ENCODE data around the gene CDCA3. TPM values are rescaled to one million over a fixed set of nuclear protein-coding genes. Genes with fewer than 3 reads are reported as not detected.
A peak's percentile ranks its signal among the peaks of the same experiment; 100 is the strongest.

The CDCA3 gene
- total RNA-seq, 1 experiment from 2014 or later, result 120 TPM

DNA sequence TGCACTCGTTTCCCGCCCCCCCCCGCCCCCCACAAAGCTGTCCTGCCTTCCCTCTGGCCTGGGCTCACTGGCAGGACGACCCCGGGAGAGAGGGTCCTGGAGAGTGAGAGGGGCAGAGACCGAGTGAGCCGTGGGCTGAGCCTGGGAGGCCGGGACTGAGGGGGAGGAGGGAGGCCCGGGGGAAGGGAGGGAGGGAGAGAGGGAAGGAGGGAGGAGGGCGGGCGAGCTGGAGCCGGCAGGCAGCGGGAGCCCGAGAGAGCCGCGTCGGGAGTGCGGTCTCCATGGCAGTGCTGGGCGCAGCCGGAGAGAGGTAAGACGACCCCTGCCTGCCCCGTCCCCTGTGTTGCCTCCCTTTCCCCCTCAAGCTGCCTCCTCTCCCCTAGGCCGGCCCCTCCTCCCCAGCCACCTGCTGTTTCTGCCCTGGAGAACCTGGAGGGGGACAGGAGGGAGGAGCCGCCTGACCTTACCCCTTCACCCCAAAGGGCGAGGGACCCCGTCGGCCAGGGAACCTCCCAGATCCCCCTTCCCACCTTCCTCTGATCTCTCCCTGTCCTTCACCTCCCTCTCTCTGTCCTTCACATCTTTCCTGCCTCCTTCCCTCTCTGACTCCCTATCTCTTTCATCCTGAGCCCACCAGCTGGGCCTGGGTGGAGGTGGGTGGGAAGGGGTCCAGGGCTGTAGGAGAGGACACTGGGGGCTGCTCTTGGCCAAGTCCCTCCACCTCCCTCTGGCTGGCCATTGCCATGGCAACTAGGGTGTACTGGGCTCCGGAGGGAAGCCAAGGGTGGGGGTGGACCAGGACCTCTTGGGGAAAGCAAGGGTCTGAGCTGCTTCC, 29.3 kb downstream of the CDCA3 start, which contains the start of gene GPR162:
Gene GPR162 (plus strand): TSS at position 231 of the 835 bp plus-strand sequence. CDS start 2,078 bp downstream, outside the sequence.
- DNase-seq (ENCODE audit: low read depth), result peak; percentile 21

DNA sequence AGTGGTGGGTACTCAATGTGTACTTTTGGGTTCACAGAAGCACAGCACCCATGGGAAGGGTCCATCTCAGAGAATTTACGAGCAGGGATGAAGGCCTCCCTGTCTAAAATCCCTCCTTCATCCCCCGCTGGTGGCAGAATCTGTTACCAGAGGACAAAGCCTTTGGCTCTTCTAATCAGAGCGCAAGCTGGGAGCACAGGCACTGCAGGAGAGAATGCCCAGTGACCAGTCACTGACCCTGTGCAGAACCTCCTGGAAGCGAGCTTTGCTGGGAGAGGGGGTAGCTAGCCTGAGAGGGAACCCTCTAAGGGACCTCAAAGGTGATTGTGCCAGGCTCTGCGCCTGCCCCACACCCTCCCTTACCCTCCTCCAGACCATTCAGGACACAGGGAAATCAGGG, 30.9 kb downstream of the CDCA3 start:
- DNase-seq (ENCODE audit: low read depth), result no peak

DNA sequence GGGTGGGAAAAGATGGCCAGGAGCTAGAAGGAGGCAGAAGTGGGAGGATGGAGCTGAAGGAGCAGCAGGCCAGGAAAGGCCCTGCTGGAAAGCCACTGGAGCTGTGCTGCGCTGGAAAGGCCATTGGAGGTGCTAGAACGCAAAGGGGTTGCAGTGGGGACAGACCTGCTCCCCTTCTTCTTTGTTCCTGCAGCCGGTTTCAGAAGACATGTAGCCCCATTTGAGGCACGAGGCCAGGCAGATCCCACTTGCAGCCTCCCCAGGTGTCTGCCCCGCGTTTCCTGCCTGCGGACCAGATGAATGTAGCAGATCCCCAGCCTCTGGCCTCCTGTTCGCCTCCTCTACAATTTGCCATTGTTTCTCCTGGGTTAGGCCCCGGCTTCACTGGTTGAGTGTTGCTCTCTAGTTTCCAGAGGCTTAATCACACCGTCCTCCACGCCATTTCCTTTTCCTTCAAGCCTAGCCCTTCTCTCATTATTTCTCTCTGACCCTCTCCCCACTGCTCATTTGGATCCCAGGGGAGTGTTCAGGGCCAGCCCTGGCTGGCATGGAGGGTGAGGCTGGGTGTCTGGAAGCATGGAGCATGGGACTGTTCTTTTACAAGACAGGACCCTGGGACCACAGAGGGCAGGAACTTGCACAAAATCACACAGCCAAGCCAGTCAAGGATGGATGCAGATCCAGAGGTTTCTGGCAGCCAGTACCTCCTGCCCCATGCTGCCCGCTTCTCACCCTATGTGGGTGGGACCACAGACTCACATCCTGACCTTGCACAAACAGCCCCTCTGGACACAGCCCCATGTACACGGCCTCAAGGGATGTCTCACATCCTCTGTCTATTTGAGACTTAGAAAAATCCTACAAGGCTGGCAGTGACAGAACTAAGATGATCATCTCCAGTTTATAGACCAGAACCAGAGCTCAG, 31.7 kb downstream of the CDCA3 start:
- DNase-seq (ENCODE audit: low read depth), result no peak

DNA sequence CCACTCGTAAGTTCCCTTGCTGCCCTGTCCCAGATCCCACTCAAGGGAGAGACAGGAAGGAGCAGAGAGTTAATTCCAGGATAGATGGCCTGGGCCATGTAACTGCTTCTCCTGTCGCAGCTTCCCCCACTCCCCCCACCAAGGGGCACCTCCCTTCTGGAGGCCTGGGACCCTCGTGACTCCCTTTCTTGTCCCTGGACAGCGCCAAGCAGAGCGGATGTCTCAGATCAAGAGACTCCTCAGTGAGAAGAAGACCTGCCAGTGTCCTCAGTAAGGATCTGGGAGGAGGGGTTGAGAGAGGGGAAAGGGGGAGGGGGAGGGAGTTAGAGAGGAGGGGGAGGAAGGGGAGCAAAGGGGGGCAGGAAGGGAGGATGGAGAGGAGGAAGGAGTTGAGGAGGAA, 32.4 kb downstream of the CDCA3 start:
- no peak for DNase-seq (ENCODE audit: low read depth)

DNA sequence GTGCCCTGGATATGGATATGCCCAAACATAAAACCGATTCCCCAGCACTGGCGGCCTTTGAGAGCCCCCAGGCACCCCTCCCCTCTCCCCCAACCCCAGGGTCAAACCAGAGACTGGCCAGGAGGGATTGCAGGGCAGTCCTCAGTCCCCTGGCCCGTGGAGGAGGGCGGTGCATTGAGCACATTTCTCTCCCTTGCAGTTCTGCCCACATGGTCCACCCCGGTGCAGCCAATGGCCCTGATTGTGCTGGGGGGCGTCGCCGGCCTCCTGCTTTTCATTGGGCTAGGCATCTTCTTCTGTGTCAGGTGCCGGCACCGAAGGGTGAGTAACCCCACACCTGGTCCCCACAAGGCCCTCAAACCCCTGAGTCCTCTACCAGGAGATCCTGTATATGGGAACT, 32.9 kb downstream of the CDCA3 start:
- DNase-seq (ENCODE audit: low read depth), result no peak

DNA sequence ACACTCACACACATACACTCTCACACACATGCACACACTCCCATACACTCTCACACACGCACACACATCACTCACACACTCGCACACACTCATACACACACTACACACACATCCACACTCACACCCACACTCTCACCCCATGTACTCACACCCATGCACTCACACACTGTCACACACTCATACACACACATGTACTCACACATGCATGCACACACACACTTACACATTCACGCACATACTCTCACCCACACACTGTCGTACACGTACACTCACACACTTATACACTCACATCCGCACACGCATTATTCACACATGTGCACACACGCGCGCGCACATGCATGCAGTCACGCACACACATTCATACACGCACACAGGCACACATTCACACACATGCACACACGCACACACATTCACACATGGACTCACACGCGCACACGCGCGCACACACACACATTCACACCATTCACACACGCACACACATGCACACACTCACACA, 33.4 kb downstream of the CDCA3 start:
- DNase-seq (ENCODE audit: low read depth), result no peak

DNA sequence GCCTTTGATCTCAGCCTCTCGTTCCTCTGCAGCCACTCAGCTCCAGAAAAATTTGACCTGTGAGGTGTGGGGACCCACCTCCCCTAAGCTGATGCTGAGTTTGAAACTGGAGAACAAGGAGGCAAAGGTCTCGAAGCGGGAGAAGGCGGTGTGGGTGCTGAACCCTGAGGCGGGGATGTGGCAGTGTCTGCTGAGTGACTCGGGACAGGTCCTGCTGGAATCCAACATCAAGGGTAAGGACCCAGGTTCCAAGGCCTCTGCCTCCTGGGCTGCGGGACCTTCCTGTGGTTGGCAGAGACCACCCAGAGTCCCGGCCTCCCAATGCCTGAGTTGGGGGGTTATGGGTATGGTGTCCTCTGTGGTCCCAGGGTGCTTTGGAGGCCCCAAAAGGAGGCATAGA, 34.0 kb downstream of the CDCA3 start:
- no peak for DNase-seq (ENCODE audit: low read depth)

DNA sequence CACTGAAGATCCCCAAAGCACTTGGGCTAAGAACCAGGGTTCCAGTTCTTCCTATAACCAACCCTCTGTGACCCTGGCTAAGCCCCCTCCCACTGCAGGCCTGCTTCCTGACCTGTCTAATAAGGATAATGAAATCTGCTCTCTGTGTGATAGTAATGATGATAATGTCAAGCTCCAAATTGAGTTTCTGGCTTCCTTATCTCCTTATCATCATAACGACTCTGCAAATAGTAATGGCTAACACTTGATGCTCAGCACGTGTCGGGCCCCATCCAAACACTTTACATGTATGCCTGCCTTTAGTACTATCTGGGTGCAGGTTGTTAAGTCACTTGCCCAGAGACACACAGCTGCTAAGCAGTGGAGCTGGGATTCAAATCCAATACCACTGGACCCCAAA, 34.5 kb downstream of the CDCA3 start:
- no peak for DNase-seq (ENCODE audit: low read depth)

DNA sequence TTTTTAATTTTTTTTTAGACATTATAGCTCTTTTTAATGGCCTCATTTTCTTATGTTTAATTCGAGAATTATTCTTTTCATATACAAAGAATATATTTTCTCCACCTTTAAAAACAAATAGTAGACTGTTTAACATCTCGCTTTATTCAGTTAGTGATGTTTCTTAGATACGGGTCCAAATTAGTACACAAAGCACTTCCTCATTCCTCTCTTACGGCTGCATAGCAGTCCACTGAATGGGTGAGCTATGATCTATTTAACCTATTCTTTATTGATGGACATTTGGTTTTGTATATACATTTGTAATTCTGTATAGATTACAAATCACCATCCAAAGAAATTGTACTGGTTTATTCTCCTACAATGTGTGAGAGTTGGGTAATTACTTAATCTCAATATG, 37.7 kb downstream of the CDCA3 start:
- DNase-seq (ENCODE audit: low read depth), result no peak

DNA sequence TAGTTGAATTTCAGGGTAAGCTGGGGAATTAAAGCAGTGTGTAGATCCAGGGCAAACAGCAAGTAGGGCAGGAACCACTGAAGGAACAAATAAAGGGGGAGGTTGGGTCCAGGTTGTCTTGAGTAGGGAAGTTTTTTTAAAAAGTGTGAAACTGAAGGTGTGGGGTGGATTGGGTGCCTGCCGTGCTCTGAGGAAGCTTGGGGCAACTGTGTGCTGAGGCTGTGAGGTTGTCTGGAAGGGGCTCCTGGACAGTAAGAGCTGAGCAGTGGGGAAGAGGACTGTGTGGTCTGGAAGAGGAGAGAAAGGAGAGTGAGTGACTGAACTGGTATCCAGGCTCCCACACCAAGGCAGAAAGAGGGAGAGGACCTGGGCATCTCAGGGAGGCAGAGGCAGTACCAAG, 40.3 kb downstream of the CDCA3 start:
- no peak for DNase-seq (ENCODE audit: low read depth)

DNA sequence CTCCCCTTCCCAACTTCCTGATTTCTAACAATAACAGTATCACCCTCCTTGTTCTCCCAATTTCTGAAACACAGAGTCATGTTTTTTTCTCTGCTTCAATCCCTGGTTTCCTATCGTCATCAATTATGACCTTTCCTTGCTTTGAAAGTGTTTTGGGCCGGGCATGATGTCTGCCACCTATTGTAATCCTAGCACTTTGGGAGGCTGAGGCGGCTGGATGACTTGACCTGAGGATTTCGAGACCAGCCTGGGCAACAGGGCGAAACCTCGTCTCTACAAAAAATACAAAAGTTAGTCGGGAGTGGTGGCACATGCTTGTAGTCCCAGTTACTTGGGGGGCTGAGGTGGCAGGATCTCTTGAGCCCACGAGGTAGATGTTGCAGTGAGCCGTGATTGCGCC, 42.0 kb downstream of the CDCA3 start:
- no peak for DNase-seq (ENCODE audit: low read depth)

DNA sequence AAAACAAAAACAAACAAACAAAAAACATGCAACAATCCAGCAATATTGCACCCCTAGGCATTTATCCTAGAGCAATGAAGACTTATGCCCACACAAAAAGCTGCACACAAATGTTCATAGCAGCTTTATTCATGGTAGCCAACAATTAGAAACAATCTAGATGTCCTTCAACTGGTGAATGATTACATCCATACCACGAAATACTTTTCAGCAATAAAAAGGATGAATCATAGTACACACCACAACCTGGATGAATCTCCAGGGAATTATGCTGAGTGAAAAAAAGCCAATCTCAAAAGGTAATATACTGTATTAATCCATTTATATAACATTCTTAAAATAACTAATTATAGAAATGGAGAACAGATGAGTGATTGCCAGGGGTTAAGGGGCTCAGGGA, 43.9 kb downstream of the CDCA3 start:
- DNase-seq (ENCODE audit: low read depth), result no peak

DNA sequence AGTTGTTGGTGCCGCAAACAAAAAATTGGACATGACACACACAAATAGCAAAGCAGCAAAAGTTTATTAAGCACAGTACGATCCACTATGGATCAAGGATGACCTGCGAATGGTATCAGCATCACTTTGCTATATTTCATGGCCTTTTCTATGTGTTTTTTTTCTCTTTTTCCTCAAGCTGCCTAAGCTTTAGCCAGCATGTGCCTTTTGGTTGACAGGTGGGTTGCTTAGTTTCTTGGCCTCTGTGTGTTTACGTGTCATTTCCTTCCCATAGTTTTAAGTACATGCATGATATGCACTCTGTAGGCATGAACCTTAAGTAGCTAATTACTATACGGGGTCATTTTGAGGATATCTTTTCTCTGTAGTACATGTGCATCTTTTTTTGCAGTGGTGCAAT, 51.9 kb downstream of the CDCA3 start:
- no peak for DNase-seq (ENCODE audit: low read depth)

Other genes with a start within 250 kb of the CDCA3 start
- gene CHD4, start 243.9 kb downstream of the CDCA3 start, total RNA-seq (2014; rRNA removed), result 200 and 240 TPM in 2 replicates
- not detected in 2 replicates for gene LPAR5, start 215.3 kb downstream of the CDCA3 start, total RNA-seq (2014; rRNA removed)
- gene ACRBP, start 203.9 kb downstream of the CDCA3 start, total RNA-seq (2014; rRNA removed), result 0.32 TPM in 1 of 2 replicates, not detected in the other
- gene ING4, start 188.2 kb downstream of the CDCA3 start, total RNA-seq (2014; rRNA removed), result 26.3 and 40.8 TPM in 2 replicates
- gene ZNF384, start 161.9 kb downstream of the CDCA3 start, total RNA-seq (2014; rRNA removed), result 28.4 and 30.8 TPM in 2 replicates
- 0.34 TPM in 1 of 2 replicates, not detected in the other for gene PIANP, start 150.5 kb downstream of the CDCA3 start, total RNA-seq (2014; rRNA removed)
- gene COPS7A, start 127.2 kb downstream of the CDCA3 start, total RNA-seq (2014; rRNA removed), result 111 and 130 TPM in 2 replicates
- 304 and 308 TPM in 2 replicates for gene MLF2, start 98.1 kb downstream of the CDCA3 start, total RNA-seq (2014; rRNA removed)
- gene PTMS, start 84.9 kb downstream of the CDCA3 start, total RNA-seq (2014; rRNA removed), result 244 and 318 TPM in 2 replicates
- 0.23 and 0.45 TPM in 2 replicates for gene LAG3, start 78.8 kb downstream of the CDCA3 start, total RNA-seq (2014; rRNA removed)
- gene CD4, start 61.8 kb downstream of the CDCA3 start, total RNA-seq (2014; rRNA removed), result 0.92 TPM in 1 of 2 replicates, not detected in the other
- gene GPR162, start 29.5 kb downstream of the CDCA3 start, total RNA-seq (2014; rRNA removed), result 2.0 TPM in 2 replicates
- 47.6 and 58.4 TPM in 2 replicates for gene P3H3, start 22.9 kb downstream of the CDCA3 start, total RNA-seq (2014; rRNA removed)
- gene GNB3, start 10.4 kb downstream of the CDCA3 start, total RNA-seq (2014; rRNA removed), result 2.6 and 2.8 TPM in 2 replicates
- gene USP5, start 864 bp upstream of the CDCA3 start, total RNA-seq (2014; rRNA removed), result 119 and 127 TPM in 2 replicates
- gene TPI1, start 16.2 kb upstream of the CDCA3 start, total RNA-seq (2014; rRNA removed), result 2,020 and 2,623 TPM in 2 replicates
- gene SPSB2, start 22.0 kb upstream of the CDCA3 start, total RNA-seq (2014; rRNA removed), result 9.6 and 13.0 TPM in 2 replicates
- 4.0 and 5.3 TPM in 2 replicates for gene LRRC23, start 53.5 kb upstream of the CDCA3 start, total RNA-seq (2014; rRNA removed)
- 22.7 and 26.3 TPM in 2 replicates for gene ENO2, start 63.3 kb upstream of the CDCA3 start, total RNA-seq (2014; rRNA removed)
- gene ATN1, start 76.7 kb upstream of the CDCA3 start, total RNA-seq (2014; rRNA removed), result 15.4 and 20.0 TPM in 2 replicates
- gene RNU7-1, start 92.5 kb upstream of the CDCA3 start, total RNA-seq (2014; rRNA removed), result not detected in 2 replicates
- gene C12orf57, start 92.7 kb upstream of the CDCA3 start, total RNA-seq (2014; rRNA removed), result 185 and 223 TPM in 2 replicates
- not detected in 2 replicates for gene PTPN6, start 100.1 kb upstream of the CDCA3 start, total RNA-seq (2014; rRNA removed)
- 302 and 330 TPM in 2 replicates for gene PHB2, start 119.4 kb upstream of the CDCA3 start, total RNA-seq (2014; rRNA removed)
- 39.1 and 61.7 TPM in 2 replicates for gene EMG1, start 119.6 kb upstream of the CDCA3 start, total RNA-seq (2014; rRNA removed)
- gene LPCAT3, start 167.2 kb upstream of the CDCA3 start, total RNA-seq (2014; rRNA removed), result 14.6 and 20.4 TPM in 2 replicates
- 14.8 and 26.9 TPM in 2 replicates for gene C1S, start 209.4 kb upstream of the CDCA3 start, total RNA-seq (2014; rRNA removed)
- 63.0 and 131 TPM in 2 replicates for gene C1R, start 241.2 kb upstream of the CDCA3 start, total RNA-seq (2014; rRNA removed)